Smooth muscle cell (in vitro differentiated cells): ENCODE data around the gene JAZF1. TPM values are rescaled to one million over a fixed set of nuclear protein-coding genes. Genes with fewer than 3 reads are reported as not detected.

Source experiments
- DNase-seq: peaks from one replicate; lab custom pipeline; 2025; ENCODE audit not compliant: unreplicated experiment; lab: John Stamatoyannopoulos, UW
- H2AFZ ChIP-seq: fragments of 200-600 bp; sonication (generic); 2 replicates; pipeline ENCODE4 v1.6.0; 2016; ENCODE audit warnings: antibody characterized with exemption, low read depth, mild to moderate bottlenecking
- H3F3A ChIP-seq: fragments of 200-600 bp; sonication (generic); 2 replicates; pipeline ENCODE4 v1.6.0; 2017; ENCODE audit warnings: antibody characterized with exemption, low read depth
- H3K27ac ChIP-seq: fragments of 200-600 bp; sonication (generic); 2 replicates; pipeline ENCODE4 v1.5.1; 2016; ENCODE audit warnings: low read depth, mild to moderate bottlenecking
- H3K27me3 ChIP-seq: fragments of 200-600 bp; sonication (generic); 2 replicates; pipeline ENCODE4 v1.6.1; 2016; ENCODE audit warnings: low read depth, mild to moderate bottlenecking
- H3K36me3 ChIP-seq: fragments of 200-600 bp; sonication (generic); 2 replicates; pipeline ENCODE4 v1.5.1; 2016; ENCODE audit warnings: low read depth
- H3K4me1 ChIP-seq: fragments of 200-600 bp; sonication (generic); 2 replicates; pipeline ENCODE4 v1.5.1; 2016; ENCODE audit warnings: low read depth
- H3K4me2 ChIP-seq: fragments of 200-600 bp; sonication (generic); 2 replicates; pipeline ENCODE4 v1.6.0; 2016; ENCODE audit warnings: mild to moderate bottlenecking
- H3K4me3 ChIP-seq: fragments of 200-600 bp; sonication (generic); 2 replicates; pipeline ENCODE4 v1.5.1; 2016; ENCODE audit warnings: mild to moderate bottlenecking
- H3K79me2 ChIP-seq: fragments of 200-600 bp; sonication (generic); 2 replicates; pipeline ENCODE4 v1.6.0; 2016; ENCODE audit warnings: low read depth, mild to moderate bottlenecking
- H3K9ac ChIP-seq: fragments of 200-600 bp; sonication (generic); 2 replicates; pipeline ENCODE4 v1.6.0; 2016; ENCODE audit warnings: low read depth
- H3K9me3 ChIP-seq: fragments of 200-600 bp; sonication (generic); replicated peaks from 2 replicates; pipeline ENCODE4 v1.5.1; 2016; ENCODE audit warnings: low read depth
- H4K20me1 ChIP-seq: fragments of 200-600 bp; sonication (generic); 2 replicates; pipeline ENCODE4 v1.6.0; 2016; ENCODE audit warnings: low read depth
- CTCF ChIP-seq: fragments of 200-600 bp; sonication (generic); IDR thresholded peaks from 2 replicates; pipeline ENCODE4 v1.5.1; 2017; ENCODE audit warnings: borderline replicate concordance, mild to moderate bottlenecking, antibody characterized with exemption; ENCODE audit not compliant: insufficient read depth, poor library complexity, severe bottlenecking
- WGBS: methylation state at CpG from one replicate; pipeline ENCODE4 v1.1.7; 2016; ENCODE audit warnings: low lambda C conversion rate; 5-methylcytosine and 5-hydroxymethylcytosine counted together
- polyA plus RNA-seq: library from polyadenylated mRNA; unstranded; fragments of >200 nt; fragmentation: Nextera tagmentation; extraction: Ambion mirVana; gene quantifications from 2 replicates; pipeline ENCODE4 v1.2.1, GENCODE V29; 2016
- total RNA-seq: library from RNA; depleted of rRNA; stranded (reverse); fragments of >200 nt; gene quantifications from 2 replicates; pipeline ENCODE4 v1.2.3, GENCODE V29; 2014

The JAZF1 gene
- total and polyA plus RNA-seq, 2 experiments from 2014 or later = 17.4 to 18.0 TPM

GRCh38 chr7:27842094-27842692, 338.4 kb downstream of the JAZF1 start:
- H3K9ac ChIP-seq = no peak overlapping the region

GRCh38 chr7:27840760-27841364, 339.7 kb downstream of the JAZF1 start:
- peaks cover 11% of the 10 kb centered on the region for H3K4me1 ChIP-seq
- H3K27ac ChIP-seq = no peak overlapping the region
- no peaks in the 10 kb centered on the region for H3K79me2 ChIP-seq
- H3K9me3 ChIP-seq = no peaks in the 10 kb centered on the region
- peaks cover 3% of the 10 kb centered on the region for H4K20me1 ChIP-seq
- H3K4me2 ChIP-seq = no peak overlapping the region
- no peak overlapping the region for H3K4me3 ChIP-seq
- H3K27me3 ChIP-seq = no peaks in the 10 kb centered on the region
- no peak for DNase-seq
- 97% methylated on average over 18 of the region's 18 CpGs for WGBS
- no peak for TF ChIP-seq CTCF
- no peaks in the 10 kb centered on the region for H3K36me3 ChIP-seq
- no peak overlapping the region for H2AFZ ChIP-seq
- H3K9ac ChIP-seq = no peak overlapping the region
- no peaks in the 10 kb centered on the region for H3F3A ChIP-seq

More at GRCh38 chr7:27842094-27842692, 338.4 kb downstream of the JAZF1 start:
- no peak overlapping the region for H3K4me3 ChIP-seq
- no peaks in the 10 kb centered on the region for H3K9me3 ChIP-seq
- H3F3A ChIP-seq = no peaks in the 10 kb centered on the region
- no peak overlapping the region for H3K27ac ChIP-seq
- no peaks in the 10 kb centered on the region for H3K36me3 ChIP-seq
- H2AFZ ChIP-seq = no peak overlapping the region
- peaks cover 11% of the 10 kb centered on the region for H3K4me1 ChIP-seq
- TF ChIP-seq CTCF = no peak
- H3K4me2 ChIP-seq = peak overlapping the region; percentile 36
- H3K27me3 ChIP-seq = no peaks in the 10 kb centered on the region
- H4K20me1 ChIP-seq = peaks cover 3% of the 10 kb centered on the region
- 49% methylated on average over 14 of the region's 14 CpGs for WGBS
- no peaks in the 10 kb centered on the region for H3K79me2 ChIP-seq
- no peak for DNase-seq

- WGBS = 89% methylated on average over 8 of the region's 8 CpGs
- H3K27ac ChIP-seq = no peak overlapping the region
- H3K4me1 ChIP-seq = peaks cover 11% of the 10 kb centered on the region
- H3K36me3 ChIP-seq = no peaks in the 10 kb centered on the region
- no peaks in the 10 kb centered on the region for H3K9me3 ChIP-seq
- no peak for TF ChIP-seq CTCF
- no peak overlapping the region for H3K4me3 ChIP-seq
- H3K27me3 ChIP-seq = no peaks in the 10 kb centered on the region
- no peak for DNase-seq
- no peak overlapping the region for H3K9ac ChIP-seq
- no peaks in the 10 kb centered on the region for H3K79me2 ChIP-seq
- H2AFZ ChIP-seq = no peak overlapping the region
- H4K20me1 ChIP-seq = peaks cover 3% of the 10 kb centered on the region
- no peak overlapping the region for H3K4me2 ChIP-seq
- no peaks in the 10 kb centered on the region for H3F3A ChIP-seq
These were observed 340.3 kb downstream of the JAZF1 start for GRCh38 chr7:27840313-27840712.

- no peak for DNase-seq
- no peak overlapping the region for H3K9ac ChIP-seq
- no peaks in the 10 kb centered on the region for H3K27me3 ChIP-seq
- H3K4me3 ChIP-seq = no peak overlapping the region
- H3K27ac ChIP-seq = no peak overlapping the region
- no peak overlapping the region for H2AFZ ChIP-seq
- H3K4me2 ChIP-seq = no peak overlapping the region
- H4K20me1 ChIP-seq = peaks cover 7% of the 10 kb centered on the region
- H3K4me1 ChIP-seq = peaks cover 11% of the 10 kb centered on the region
- no peaks in the 10 kb centered on the region for H3F3A ChIP-seq
- H3K79me2 ChIP-seq = no peaks in the 10 kb centered on the region
- 93% methylated on average over 10 of the region's 10 CpGs for WGBS
- no peaks in the 10 kb centered on the region for H3K9me3 ChIP-seq
- H3K36me3 ChIP-seq = no peaks in the 10 kb centered on the region
- TF ChIP-seq CTCF = no peak
These were observed 341.5 kb downstream of the JAZF1 start for GRCh38 chr7:27839099-27839498.
